Liver (tissue), 3 donors: ENCODE data around the gene LILRA6.

ENCODE experiments used
- TAF1 ChIP-seq: conservative IDR thresholded peaks from 2 replicates; pipeline ENCODE4 v1.6.1; 2016; ENCODE audit warnings: antibody characterized with exemption, mild to moderate bottlenecking
- TF ChIP-seq, protein P1 (sequence below): fragments of 150-350 bp; IDR thresholded peaks from 2 replicates; pipeline ENCODE4 v1.5.1; 2017; ENCODE audit warnings: improper control_type of control experiment, low read depth, low read length; ENCODE audit not compliant: missing input control
- TF ChIP-seq, protein P2 (sequence below): IDR thresholded peaks from 2 replicates; pipeline ENCODE4 v1.6.1; 2016; ENCODE audit warnings: antibody characterized with exemption
- donor health status: healthy.
- donor health status: healthy.

DNA sequence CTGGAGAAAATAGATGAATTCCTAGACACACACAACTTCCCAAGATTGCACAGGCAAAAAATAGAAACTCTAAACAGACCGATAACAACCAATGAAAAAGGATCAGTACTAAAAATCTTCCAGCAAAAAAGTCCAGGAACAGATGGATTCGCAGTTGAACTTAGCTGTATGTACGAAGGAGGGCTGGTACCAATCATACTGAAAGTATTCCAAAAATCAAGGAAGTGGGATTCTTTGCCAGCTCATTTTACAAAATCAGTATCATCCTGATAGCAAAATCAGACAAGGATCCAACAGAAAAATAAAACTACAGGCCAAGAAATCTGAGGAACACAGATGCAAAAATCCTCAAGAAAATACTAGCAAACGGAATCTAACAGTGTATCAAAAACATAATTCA is 44.9 kb upstream of the LILRA6 start:
- TF ChIP-seq, protein P1, sequence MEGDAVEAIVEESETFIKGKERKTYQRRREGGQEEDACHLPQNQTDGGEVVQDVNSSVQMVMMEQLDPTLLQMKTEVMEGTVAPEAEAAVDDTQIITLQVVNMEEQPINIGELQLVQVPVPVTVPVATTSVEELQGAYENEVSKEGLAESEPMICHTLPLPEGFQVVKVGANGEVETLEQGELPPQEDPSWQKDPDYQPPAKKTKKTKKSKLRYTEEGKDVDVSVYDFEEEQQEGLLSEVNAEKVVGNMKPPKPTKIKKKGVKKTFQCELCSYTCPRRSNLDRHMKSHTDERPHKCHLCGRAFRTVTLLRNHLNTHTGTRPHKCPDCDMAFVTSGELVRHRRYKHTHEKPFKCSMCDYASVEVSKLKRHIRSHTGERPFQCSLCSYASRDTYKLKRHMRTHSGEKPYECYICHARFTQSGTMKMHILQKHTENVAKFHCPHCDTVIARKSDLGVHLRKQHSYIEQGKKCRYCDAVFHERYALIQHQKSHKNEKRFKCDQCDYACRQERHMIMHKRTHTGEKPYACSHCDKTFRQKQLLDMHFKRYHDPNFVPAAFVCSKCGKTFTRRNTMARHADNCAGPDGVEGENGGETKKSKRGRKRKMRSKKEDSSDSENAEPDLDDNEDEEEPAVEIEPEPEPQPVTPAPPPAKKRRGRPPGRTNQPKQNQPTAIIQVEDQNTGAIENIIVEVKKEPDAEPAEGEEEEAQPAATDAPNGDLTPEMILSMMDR: no peak
- TF ChIP-seq TAF1: no peak
- TF ChIP-seq, protein P2, sequence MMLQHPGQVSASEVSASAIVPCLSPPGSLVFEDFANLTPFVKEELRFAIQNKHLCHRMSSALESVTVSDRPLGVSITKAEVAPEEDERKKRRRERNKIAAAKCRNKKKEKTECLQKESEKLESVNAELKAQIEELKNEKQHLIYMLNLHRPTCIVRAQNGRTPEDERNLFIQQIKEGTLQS: no peak
